K562 (cell line): Measurements from ENCODE around the gene KIAA1614. TPM values are rescaled to one million over a fixed set of nuclear protein-coding genes. Genes with fewer than 3 reads are reported as not detected.

Experiments
- CAMTA2 ChIP-seq: fragments of 250-450 bp; sonication (Bioruptor Pico); conservative IDR thresholded peaks from 2 replicates; pipeline ENCODE4 v1.5.1; 2022
- CXXC5 ChIP-seq: fragments of 250-450 bp; sonication (Bioruptor Pico); IDR thresholded peaks from 2 replicates; pipeline ENCODE4 v1.8.0; 2022; ENCODE audit warnings: inconsistent platforms, mild to moderate bottlenecking, moderate library complexity
- ETS2 ChIP-seq: IDR thresholded peaks from 2 replicates; pipeline ENCODE4 v1.6.1; 2016; ENCODE audit warnings: borderline replicate concordance, missing genetic modification characterization, mild to moderate bottlenecking, moderate library complexity, missing compliant biosample characterization; ENCODE audit not compliant: poor library complexity, severe bottlenecking
- FOXA1 ChIP-seq: fragments of 450-650 bp; IDR thresholded peaks from 2 replicates; pipeline ENCODE4 v1.6.1; 2016; ENCODE audit warnings: mild to moderate bottlenecking, borderline replicate concordance
- HCFC1 ChIP-seq: IDR thresholded peaks from 2 replicates; pipeline ENCODE4 v1.6.1; 2012; ENCODE audit warnings: low read depth, low read length, improper control_type of control experiment
- MTF1 ChIP-seq: fragments of 250-450 bp; sonication (Bioruptor Pico); IDR thresholded peaks from 2 replicates; pipeline ENCODE4 v1.9.0; 2021; ENCODE audit warnings: moderate library complexity, mild to moderate bottlenecking, inconsistent platforms, borderline replicate concordance
- NR1H2 ChIP-seq: sonication (generic); formaldehyde crosslinking; IDR thresholded peaks from 2 replicates; pipeline ENCODE4 v1.4.0; 2020; ENCODE audit warnings: mild to moderate bottlenecking, missing genetic modification reagents
- NR2F6 ChIP-seq: fragments of 450-650 bp; formaldehyde crosslinking; IDR thresholded peaks from 2 replicates; pipeline ENCODE4 v1.4.0; 2020; ENCODE audit warnings: mild to moderate bottlenecking
- RCOR1 ChIP-seq, 2 experiments: IDR thresholded peaks; 2 replicates each; pipeline ENCODE4 v1.6.1; 2012; ENCODE audit warnings: low read depth in 2 of 2, low read length in 2 of 2, borderline replicate concordance in 1 of 2, improper control_type of control experiment in 1 of 2
- SIRT6 ChIP-seq: IDR thresholded peaks from one replicate; pipeline ENCODE4 v1.6.1; 2012; ENCODE audit warnings: low read depth, mild to moderate bottlenecking, control low read depth, inconsistent platforms, low read length, moderate library complexity
- SMARCB1 ChIP-seq: IDR thresholded peaks from 2 replicates; pipeline ENCODE4 v1.6.1; 2011; ENCODE audit warnings: improper control_type of control experiment, low read depth; ENCODE audit not compliant: insufficient read length
- TFAM ChIP-seq: fragments of 250-450 bp; sonication (Bioruptor Pico); conservative IDR thresholded peaks from 2 replicates; pipeline ENCODE4 v1.5.0; 2021; ENCODE audit warnings: mild to moderate bottlenecking, moderate library complexity
- ZNF347 ChIP-seq: fragments of 450-650 bp; formaldehyde crosslinking; IDR thresholded peaks from 2 replicates; pipeline ENCODE4 v1.4.0; 2020; ENCODE audit warnings: low read depth, mild to moderate bottlenecking, moderate library complexity
- ZNF354B ChIP-seq: fragments of 250-450 bp; sonication (Bioruptor Pico); IDR thresholded peaks from 2 replicates; pipeline ENCODE4 v1.4.0; 2020
- ZSCAN32 ChIP-seq: fragments of 450-650 bp; formaldehyde crosslinking; IDR thresholded peaks from 2 replicates; pipeline ENCODE4 v1.4.0; 2020; ENCODE audit warnings: mild to moderate bottlenecking, moderate library complexity
- polyA plus RNA-seq, 8 experiments: library from polyadenylated mRNA; depleted of rRNA in 4 of 8; stranded (reverse) in 5 of 8; unstranded in 3 of 8; fragments of >200 nt; fragmentation: Nextera tagmentation in 2 of 8; fragmentation: Illumina TruSeq in 1 of 8; extraction: Ambion mirVana in 2 of 8; extraction: Trizol in 1 of 8; gene quantifications; 2 replicates each; pipeline versions ENCODE4 v1.2.1 to v1.2.3, GENCODE V29; 2011 to 2014; ENCODE audit warnings: inconsistent platforms in 1 of 8, missing spikeins in 1 of 8
- total RNA-seq, 7 experiments: library from RNA; depleted of rRNA in 6 of 7; stranded (reverse); fragments of >200 nt in 6 of 7; fragmentation: Illumina TruSeq in 2 of 7; extraction: Trizol in 2 of 7; gene quantifications; 2 replicates each; pipeline versions ENCODE4 v1.2.1 to v1.2.3, GENCODE V29; 2011 to 2021; ENCODE audit warnings: low replicate concordance in 1 of 7
- TF ChIP-seq, protein P1 (sequence below): fragments of 250-450 bp; sonication (Bioruptor Pico); IDR thresholded peaks from 2 replicates; pipeline ENCODE4 v1.8.0; 2022; ENCODE audit warnings: moderate library complexity, mild to moderate bottlenecking, inconsistent platforms
- TF ChIP-seq, protein P2 (sequence below), 2 experiments: fragments of 450-650 bp; IDR thresholded peaks; 2 replicates each; pipeline ENCODE4 v1.6.1; 2016
- TF ChIP-seq, protein P3 (sequence below), 3 experiments: fragments of 200-800 bp in 1 of 3; fragments of 250-450 bp in 1 of 3; fragments of 450-650 bp in 1 of 3; sonication (Bioruptor Pico) in 1 of 3; sonication (Bioruptor generic) in 1 of 3; formaldehyde crosslinking in 1 of 3; IDR thresholded peaks; 2 replicates each; pipeline versions ENCODE4 v1.6.1 to v1.8.0; 2016 to 2022; ENCODE audit warnings: mild to moderate bottlenecking in 2 of 3, missing genetic modification characterization in 2 of 3, missing compliant biosample characterization in 1 of 3, moderate library complexity in 1 of 3

Gene KIAA1614
- total and polyA plus RNA-seq, 9 of the 15 experiments (the other 6 are each of a cell fraction or from before 2014, with no cell fraction given): 0.01 to 1.1 (median 0.15) TPM; not detected in 1

DNA sequence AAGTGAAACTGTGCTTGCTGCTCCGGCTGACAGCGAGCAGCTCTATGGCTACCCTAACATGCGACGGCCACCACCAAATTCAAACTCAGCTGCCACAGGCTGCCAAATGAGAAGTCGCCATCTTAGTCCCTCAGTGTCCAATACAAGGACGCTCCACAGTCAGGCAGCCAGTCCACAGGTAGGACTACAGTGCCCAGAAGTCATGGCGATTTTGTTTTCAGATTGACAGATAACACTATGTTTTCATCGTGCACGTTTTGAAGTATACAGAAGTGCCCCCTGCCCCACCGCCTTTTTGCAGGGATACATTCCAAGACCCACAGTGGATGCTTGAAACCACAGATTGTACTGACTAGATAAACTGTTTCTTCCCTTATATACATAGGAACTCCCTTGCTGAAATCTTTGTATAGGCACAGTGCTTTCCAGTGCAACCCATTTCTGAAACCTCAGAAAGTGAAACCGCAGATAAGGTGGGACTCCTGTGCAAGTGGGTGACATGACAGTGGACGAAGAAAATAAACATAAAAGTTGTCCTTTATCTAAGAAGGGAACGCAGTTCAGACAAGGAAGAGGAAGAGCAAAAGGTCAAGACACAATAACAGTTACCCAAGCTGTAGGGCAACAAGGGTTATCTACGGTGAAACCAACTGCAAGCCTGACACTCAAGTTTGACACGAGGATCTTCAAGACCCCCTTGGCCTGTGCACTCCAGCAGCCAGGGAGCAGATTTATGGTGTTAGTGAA, 57.8 kb downstream of the KIAA1614 start (continued):
- TF ChIP-seq, protein P1, sequence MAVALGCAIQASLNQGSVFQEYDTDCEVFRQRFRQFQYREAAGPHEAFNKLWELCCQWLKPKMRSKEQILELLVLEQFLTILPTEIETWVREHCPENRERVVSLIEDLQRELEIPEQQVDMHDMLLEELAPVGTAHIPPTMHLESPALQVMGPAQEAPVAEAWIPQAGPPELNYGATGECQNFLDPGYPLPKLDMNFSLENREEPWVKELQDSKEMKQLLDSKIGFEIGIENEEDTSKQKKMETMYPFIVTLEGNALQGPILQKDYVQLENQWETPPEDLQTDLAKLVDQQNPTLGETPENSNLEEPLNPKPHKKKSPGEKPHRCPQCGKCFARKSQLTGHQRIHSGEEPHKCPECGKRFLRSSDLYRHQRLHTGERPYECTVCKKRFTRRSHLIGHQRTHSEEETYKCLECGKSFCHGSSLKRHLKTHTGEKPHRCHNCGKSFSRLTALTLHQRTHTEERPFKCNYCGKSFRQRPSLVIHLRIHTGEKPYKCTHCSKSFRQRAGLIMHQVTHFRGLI (CRISPR knock-in tag): no peak
- TF ChIP-seq FOXA1 (no peak), SMARCB1 (no peak), CAMTA2 (no peak), CXXC5 (CRISPR knock-in tag) (peak; percentile 81), ETS2 (tag) (no peak), ZSCAN32 (CRISPR knock-in tag) (no peak), RCOR1 (IDR thresholded peaks at IDR 0.05; ENCODE audit: borderline replicate concordance in 1 of 2, low read depth in 2 of 2, low read length in 2 of 2) (peak; percentile 76 to 98; a peak in 3 of 4 replicates), SIRT6 (no peak), NR2F6 (no peak), NR1H2 (no peak), HCFC1 (peak; percentile 56), TFAM (CRISPR knock-in tag) (no peak), MTF1 (CRISPR knock-in tag) (no peak), ZNF354B (CRISPR knock-in tag) (no peak), ZNF347 (CRISPR knock-in tag) (no peak)
- TF ChIP-seq, protein P2, sequence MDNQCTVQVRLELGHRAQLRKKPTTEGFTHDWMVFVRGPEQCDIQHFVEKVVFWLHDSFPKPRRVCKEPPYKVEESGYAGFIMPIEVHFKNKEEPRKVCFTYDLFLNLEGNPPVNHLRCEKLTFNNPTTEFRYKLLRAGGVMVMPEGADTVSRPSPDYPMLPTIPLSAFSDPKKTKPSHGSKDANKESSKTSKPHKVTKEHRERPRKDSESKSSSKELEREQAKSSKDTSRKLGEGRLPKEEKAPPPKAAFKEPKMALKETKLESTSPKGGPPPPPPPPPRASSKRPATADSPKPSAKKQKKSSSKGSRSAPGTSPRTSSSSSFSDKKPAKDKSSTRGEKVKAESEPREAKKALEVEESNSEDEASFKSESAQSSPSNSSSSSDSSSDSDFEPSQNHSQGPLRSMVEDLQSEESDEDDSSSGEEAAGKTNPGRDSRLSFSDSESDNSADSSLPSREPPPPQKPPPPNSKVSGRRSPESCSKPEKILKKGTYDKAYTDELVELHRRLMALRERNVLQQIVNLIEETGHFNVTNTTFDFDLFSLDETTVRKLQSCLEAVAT (IDR thresholded peaks at IDR 0.05): peak in 1 of 2 experiments; percentile 81; a peak in 1 of 4 replicates
- TF ChIP-seq, protein P3, sequence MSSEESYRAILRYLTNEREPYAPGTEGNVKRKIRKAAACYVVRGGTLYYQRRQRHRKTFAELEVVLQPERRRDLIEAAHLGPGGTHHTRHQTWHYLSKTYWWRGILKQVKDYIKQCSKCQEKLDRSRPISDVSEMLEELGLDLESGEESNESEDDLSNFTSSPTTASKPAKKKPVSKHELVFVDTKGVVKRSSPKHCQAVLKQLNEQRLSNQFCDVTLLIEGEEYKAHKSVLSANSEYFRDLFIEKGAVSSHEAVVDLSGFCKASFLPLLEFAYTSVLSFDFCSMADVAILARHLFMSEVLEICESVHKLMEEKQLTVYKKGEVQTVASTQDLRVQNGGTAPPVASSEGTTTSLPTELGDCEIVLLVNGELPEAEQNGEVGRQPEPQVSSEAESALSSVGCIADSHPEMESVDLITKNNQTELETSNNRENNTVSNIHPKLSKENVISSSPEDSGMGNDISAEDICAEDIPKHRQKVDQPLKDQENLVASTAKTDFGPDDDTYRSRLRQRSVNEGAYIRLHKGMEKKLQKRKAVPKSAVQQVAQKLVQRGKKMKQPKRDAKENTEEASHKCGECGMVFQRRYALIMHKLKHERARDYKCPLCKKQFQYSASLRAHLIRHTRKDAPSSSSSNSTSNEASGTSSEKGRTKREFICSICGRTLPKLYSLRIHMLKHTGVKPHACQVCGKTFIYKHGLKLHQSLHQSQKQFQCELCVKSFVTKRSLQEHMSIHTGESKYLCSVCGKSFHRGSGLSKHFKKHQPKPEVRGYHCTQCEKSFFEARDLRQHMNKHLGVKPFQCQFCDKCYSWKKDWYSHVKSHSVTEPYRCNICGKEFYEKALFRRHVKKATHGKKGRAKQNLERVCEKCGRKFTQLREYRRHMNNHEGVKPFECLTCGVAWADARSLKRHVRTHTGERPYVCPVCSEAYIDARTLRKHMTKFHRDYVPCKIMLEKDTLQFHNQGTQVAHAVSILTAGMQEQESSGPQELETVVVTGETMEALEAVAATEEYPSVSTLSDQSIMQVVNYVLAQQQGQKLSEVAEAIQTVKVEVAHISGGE (CRISPR knock-in tag; IDR thresholded peaks at IDR 0.05): 0 out of 6 replicates have a peak, but pooled peaks of 1 of the 3 experiments have one; percentile 42
